AG09309 (cell line): ENCODE measurements around the gene ADRM1.

Experiments used
- DNase-seq: peaks from one replicate; pipeline ENCODE4 v3.0.0-alpha.2; 2010; ENCODE audit warnings: low read depth
- H3K4me3 ChIP-seq: 2 replicates; pipeline ENCODE4 v1.5.1; 2011; ENCODE audit warnings: mild to moderate bottlenecking, low read depth, low read length, moderate library complexity; ENCODE audit not compliant: control insufficient read depth
- CTCF ChIP-seq: IDR thresholded peaks from 2 replicates; pipeline ENCODE4 v1.5.1; 2011; ENCODE audit warnings: mild to moderate bottlenecking, low read depth, low read length, inconsistent platforms; ENCODE audit not compliant: insufficient read depth, control insufficient read depth; ENCODE audit errors: missing control alignments

Gene ADRM1

GRCh38 chr20:62321975-62322374 lies 19.2 kb downstream of the ADRM1 start:
- DNase-seq = no peak
- TF ChIP-seq CTCF = no peak
- no peak overlapping the region for H3K4me3 ChIP-seq

GRCh38 chr20:62322492-62323041 lies 19.8 kb downstream of the ADRM1 start:
- no peak for DNase-seq
- no peak overlapping the region for H3K4me3 ChIP-seq

GRCh38 chr20:62323146-62323979 lies 20.6 kb downstream of the ADRM1 start:
- no peak for DNase-seq
- no peak for TF ChIP-seq CTCF
- no peak overlapping the region for H3K4me3 ChIP-seq

More at GRCh38 chr20:62322492-62323041, 19.8 kb downstream of the ADRM1 start:
- no peak for TF ChIP-seq CTCF

GRCh38 chr20:62323980-62324906 lies 21.4 kb downstream of the ADRM1 start:
- no peak overlapping the region for H3K4me3 ChIP-seq
- DNase-seq = no peak
- no peak for TF ChIP-seq CTCF

- H3K4me3 ChIP-seq = no peak overlapping the region
- no peak for DNase-seq
- no peak for TF ChIP-seq CTCF
Measured at GRCh38 chr20:62325172-62325905, 22.5 kb downstream of the ADRM1 start.

GRCh38 chr20:62326559-62326958 lies 23.8 kb downstream of the ADRM1 start:
- H3K4me3 ChIP-seq = no peak overlapping the region
- no peak for TF ChIP-seq CTCF
- no peak for DNase-seq
